ENCODE measurements around the gene RUNX2. TPM values are rescaled to one million over a fixed set of nuclear protein-coding genes. Genes with fewer than 3 reads are reported as not detected.

The RUNX2 gene
- total RNA-seq, 1 experiment from 2014 or later: 7.0 TPM

GRCh38 chr6:45633272-45633908 is 305.3 kb downstream of the RUNX2 start:
- Histone ChIP-seq H3K9me3 (ENCODE audit: control insufficient read depth, insufficient read depth, low read depth, low read length) (no peaks in the 10 kb centered on the region), H3K27ac (ENCODE audit: low read length) (no peak overlapping the region), H3K27me3 (ENCODE audit: control insufficient read depth, insufficient read depth, low read length) (no peaks in the 10 kb centered on the region), H3K4me1 (ENCODE audit: control insufficient read depth, insufficient read depth, low read length) (no peaks in the 10 kb centered on the region), H3K36me3 (ENCODE audit: control insufficient read depth, insufficient read depth, low read length) (no peaks in the 10 kb centered on the region), H3K4me3 (ENCODE audit: low read depth in 2 of 2, low read length in 2 of 2) (no peak overlapping the region)
- BruUV-seq (replicated peaks): no TSS peak
- POLR2A ChIA-PET: no interaction called here
- in situ Hi-C loops (cut with HindIII; ENCODE audit: low pct_unique_long_range_greater_than_20kb, low sequenced_read_pairs) (no loop called here), intact Hi-C loops (cut with micrococcal nuclease; ENCODE audit: unreplicated experiment) (no loop called here)
- CTCF ChIA-PET: no interaction called here
- no peak for DNase-seq (ENCODE audit: low read depth, low spot score)
- no peak for ATAC-seq
- TF ChIP-seq SIN3A (IDR thresholded peaks at IDR 0.05; ENCODE audit: borderline replicate concordance, insufficient read depth, low read depth, low read length) (no peak), POLR2AphosphoS5 (IDR thresholded peaks at IDR 0.05; ENCODE audit: low read depth, low read length) (no peak), CTCF (IDR thresholded peaks at IDR 0.05) (no peak), REST (IDR thresholded peaks at IDR 0.05; ENCODE audit: insufficient read depth in 1 of 2, low read depth in 2 of 2, low read length in 1 of 2) (no peak), TCF7L2 (IDR thresholded peaks at IDR 0.05; ENCODE audit: low read depth, low read length) (no peak)

- H3K4me3 ChIP-seq (ENCODE audit: low read depth in 2 of 2, low read length in 2 of 2): no peak overlapping the region
- intact Hi-C loops (cut with micrococcal nuclease; ENCODE audit: unreplicated experiment): no loop called here
- ATAC-seq (no peak), DNase-seq (ENCODE audit: low read depth, low spot score) (no peak)
- no peaks in the 10 kb centered on the region for H3K27me3 ChIP-seq (ENCODE audit: control insufficient read depth, insufficient read depth, low read length)
- H3K9me3 ChIP-seq (ENCODE audit: control insufficient read depth, insufficient read depth, low read depth, low read length): no peaks in the 10 kb centered on the region
- ChIA-PET POLR2A (no interaction called here), CTCF (no interaction called here)
- no TSS peak for BruUV-seq (replicated peaks)
- TF ChIP-seq CTCF (IDR thresholded peaks at IDR 0.05): no peak
- TF ChIP-seq POLR2AphosphoS5 (IDR thresholded peaks at IDR 0.05; ENCODE audit: low read depth, low read length): no peak
- TF ChIP-seq REST (IDR thresholded peaks at IDR 0.05; ENCODE audit: insufficient read depth in 1 of 2, low read depth in 2 of 2, low read length in 1 of 2): no peak
- no peak for TF ChIP-seq TCF7L2 (IDR thresholded peaks at IDR 0.05; ENCODE audit: low read depth, low read length)
- TF ChIP-seq SIN3A (IDR thresholded peaks at IDR 0.05; ENCODE audit: borderline replicate concordance, insufficient read depth, low read depth, low read length): no peak
- no peaks in the 10 kb centered on the region for H3K4me1 ChIP-seq (ENCODE audit: control insufficient read depth, insufficient read depth, low read length)
- H3K27ac ChIP-seq (ENCODE audit: low read length): no peak overlapping the region
- H3K36me3 ChIP-seq (ENCODE audit: control insufficient read depth, insufficient read depth, low read length): no peaks in the 10 kb centered on the region
- in situ Hi-C loops (cut with HindIII; ENCODE audit: low pct_unique_long_range_greater_than_20kb, low sequenced_read_pairs): no loop called here
Measured at GRCh38 chr6:45634231-45634630, 306.1 kb downstream of the RUNX2 start.
